Lower leg skin (tissue), 4 donors: ENCODE measurements around the gene TOR1AIP2. TPM values are rescaled to one million over a fixed set of nuclear protein-coding genes. Genes with fewer than 3 reads are reported as not detected.

Experiments used
- DNase-seq, 2 donors: peaks; one replicate each; pipeline ENCODE4 v3.0.0-alpha.2; 2019; ENCODE audit warnings: low spot score in 2 of 2
- H3K4me3 ChIP-seq: fragments of 200-600 bp; sonication (generic); 2 replicates; pipeline ENCODE4 v1.5.1; 2017; ENCODE audit warnings: mild to moderate bottlenecking, low read depth; ENCODE audit not compliant: poor library complexity, severe bottlenecking
- CTCF ChIP-seq, 3 donors: fragments of 450-650 bp; IDR thresholded peaks; one replicate each; pipeline ENCODE4 v1.5.1; 2016; ENCODE audit warnings: antibody characterized with exemption in 3 of 3, mild to moderate bottlenecking in 3 of 3, moderate library complexity in 2 of 3
- POLR2A ChIP-seq, 2 donors: fragments of 450-650 bp; IDR thresholded peaks; one replicate each; pipeline ENCODE4 v1.6.1; 2016 to 2017; ENCODE audit warnings: antibody characterized with exemption in 2 of 2, mild to moderate bottlenecking in 1 of 2, moderate library complexity in 1 of 2
- WGBS, 2 donors: methylation state at CpG; one replicate each; pipeline ENCODE4 v1.1.5; 2018; 5-methylcytosine and 5-hydroxymethylcytosine counted together
- intact Hi-C: fragments of 100-400 bp; cut with DNase I; formaldehyde crosslinking; loops from one replicate; pipeline ENCODE4 v1.15.0; 2023; ENCODE audit warnings: low total_unique reads
- total RNA-seq, 4 donors: library from RNA; depleted of rRNA; stranded (reverse); fragments of >200 nt; gene quantifications; one replicate each; pipeline ENCODE4 v1.1.0, GENCODE V29; 2016

Gene TOR1AIP2
- total RNA-seq, 4 donors from 2014 or later: 81.5 to 108 (median 91.3) TPM

- TF ChIP-seq CTCF (IDR thresholded peaks at IDR 0.05) (no peak), POLR2A (IDR thresholded peaks at IDR 0.05) (no peak)
- intact Hi-C loops: no loop called here
- WGBS, 2 donors: 95 to 99% methylated on average over 2 of the region's 2 CpGs
- no peak overlapping the region for H3K4me3 ChIP-seq
- no peak for DNase-seq
These were observed 4.2 kb downstream of the TOR1AIP2 start for GRCh38 chr1:179873438-179873851.

- 87 to 89% methylated on average over 5 of the region's 5 CpGs for WGBS, 2 donors
- intact Hi-C loops: no loop called here
- TF ChIP-seq POLR2A (IDR thresholded peaks at IDR 0.05): no peak
- no peak for TF ChIP-seq CTCF (IDR thresholded peaks at IDR 0.05)
- DNase-seq: no peak
- no peak overlapping the region for H3K4me3 ChIP-seq
These were observed 5.0 kb downstream of the TOR1AIP2 start for GRCh38 chr1:179872558-179872957.

GRCh38 chr1:179871940-179872339 is 5.7 kb downstream of the TOR1AIP2 start:
- H3K4me3 ChIP-seq: no peak overlapping the region
- TF ChIP-seq POLR2A (IDR thresholded peaks at IDR 0.05) (no peak), CTCF (IDR thresholded peaks at IDR 0.05) (no peak)
- WGBS, 2 donors: 35 to 47% methylated on average over 1 of the region's 1 CpG
- intact Hi-C loops: no loop called here
- no peak for DNase-seq

- intact Hi-C loops: no loop called here
- whole genome bisulfite sequencing, 2 donors: 88 to 100% methylated on average over 1 of the region's 1 CpG
- no peak overlapping the region for H3K4me3 ChIP-seq
- no peak for DNase-seq
- TF ChIP-seq POLR2A (IDR thresholded peaks at IDR 0.05): no peak
- TF ChIP-seq CTCF (IDR thresholded peaks at IDR 0.05): no peak
These were observed 6.7 kb downstream of the TOR1AIP2 start for GRCh38 chr1:179870870-179871269.

GRCh38 chr1:179867493-179868330 is 9.9 kb downstream of the TOR1AIP2 start:
- WGBS, 2 donors: 8 to 17% methylated on average over 1 of the region's 1 CpG
- intact Hi-C loops: no loop called here

More at GRCh38 chr1:179867493-179868330, 9.9 kb downstream of the TOR1AIP2 start:
- DNase-seq: no peak
- TF ChIP-seq CTCF (IDR thresholded peaks at IDR 0.05) (no peak), POLR2A (IDR thresholded peaks at IDR 0.05) (no peak)
- H3K4me3 ChIP-seq: no peak overlapping the region
